H54 (cell line): ENCODE results near the gene CNBP.
A peak's percentile ranks its signal among the peaks of the same experiment; 100 is the strongest.

ENCODE experiments used
- DNase-seq: peaks from one replicate; pipeline ENCODE4 v3.0.0; 2011; ENCODE audit warnings: low spot score, mixed read lengths; ENCODE audit not compliant: insufficient read length
- FAIRE-seq: peaks from 3 replicates; lab custom pipeline; 2011; peaks lifted over from hg19 to GRCh38; lab: Jason Lieb, UNC
- POLR2A ChIP-seq: IDR thresholded peaks from 2 replicates; pipeline ENCODE4 v1.6.1; 2011; ENCODE audit warnings: low read depth, mild to moderate bottlenecking, low read length

CNBP gene

GRCh38 chr3:129132097-129132866 lies 51.4 kb downstream of the CNBP start:
- FAIRE-seq, result no peak
- no peak for TF ChIP-seq POLR2A
- DNase-seq, result no peak

GRCh38 chr3:129131465-129132088 lies 52.1 kb downstream of the CNBP start:
- FAIRE-seq (no peak), DNase-seq (no peak)
- no peak for TF ChIP-seq POLR2A

GRCh38 chr3:129130291-129130813 lies 53.3 kb downstream of the CNBP start:
- DNase-seq (no peak), FAIRE-seq (no peak)
- TF ChIP-seq POLR2A, result no peak

- DNase-seq (no peak), FAIRE-seq (no peak)
- no peak for TF ChIP-seq POLR2A
These were observed 55.1 kb downstream of the CNBP start for GRCh38 chr3:129128357-129129155.

GRCh38 chr3:129126726-129127280 lies 56.9 kb downstream of the CNBP start:
- no peak for TF ChIP-seq POLR2A
- DNase-seq (no peak), FAIRE-seq (no peak)

GRCh38 chr3:129123314-129124060 lies 60.2 kb downstream of the CNBP start:
- FAIRE-seq, result no peak
- TF ChIP-seq POLR2A, result no peak
- DNase-seq, result no peak

GRCh38 chr3:129122412-129123011 lies 61.2 kb downstream of the CNBP start:
- FAIRE-seq (no peak), DNase-seq (no peak)
- TF ChIP-seq POLR2A, result no peak

GRCh38 chr3:129121792-129122411 lies 61.8 kb downstream of the CNBP start, which contains the start of gene RAB43:
Gene RAB43, minus strand, starts transcription at chr3:129121804. Its CDS starts 315 bp downstream, at chr3:129121489.
- FAIRE-seq (no peak), DNase-seq (peak; percentile 97)
- TF ChIP-seq POLR2A, result no peak

- no peak; the same call in 1 of the 2 replicates for TF ChIP-seq POLR2A
- DNase-seq (no peak), FAIRE-seq (no peak)
These were observed 62.5 kb downstream of the CNBP start for GRCh38 chr3:129121016-129121791.

GRCh38 chr3:129120254-129121004 lies 63.3 kb downstream of the CNBP start:
- peak; percentile 52 for TF ChIP-seq POLR2A
- peak; percentile 99 for DNase-seq
- FAIRE-seq, result peak; percentile 72
